Activated T-helper 1 cell treated with Interleukin-2 at 50 U/mL for 16 hours (primary cell): ENCODE results near the gene GRIN3B.

Experiments used
- DNase-seq: peaks from one replicate; pipeline ENCODE4 v3.0.0-alpha.2; 2020; ENCODE audit warnings: low read depth

Gene GRIN3B

GRCh38 chr19:1041835-1042685, 41.8 kb downstream of the GRIN3B start:
- no peak for DNase-seq

- no peak for DNase-seq
Observed at GRCh38 chr19:1042689-1043511, 42.7 kb downstream of the GRIN3B start.

GRCh38 chr19:1045247-1045603, 45.0 kb downstream of the GRIN3B start:
- DNase-seq = no peak

- no peak for DNase-seq
Observed at GRCh38 chr19:1046117-1046626, 46.0 kb downstream of the GRIN3B start.

- DNase-seq = no peak
Observed at GRCh38 chr19:1046836-1047695, 46.8 kb downstream of the GRIN3B start.

- no peak for DNase-seq
Observed at GRCh38 chr19:1047696-1048147, 47.5 kb downstream of the GRIN3B start.

- DNase-seq = no peak
Observed at GRCh38 chr19:1049106-1049505, 48.9 kb downstream of the GRIN3B start.

GRCh38 chr19:1049800-1050199, 49.6 kb downstream of the GRIN3B start:
- DNase-seq = no peak

- no peak for DNase-seq
Observed at GRCh38 chr19:1050989-1051788, 51.0 kb downstream of the GRIN3B start.

- no peak for DNase-seq
Observed at GRCh38 chr19:1051791-1052190, 51.6 kb downstream of the GRIN3B start.

GRCh38 chr19:1052349-1052975, 52.2 kb downstream of the GRIN3B start:
- DNase-seq = no peak

- DNase-seq = no peak
Observed at GRCh38 chr19:1053176-1054101, 53.2 kb downstream of the GRIN3B start.

- no peak for DNase-seq
Observed at GRCh38 chr19:1054102-1055027, 54.1 kb downstream of the GRIN3B start.

- DNase-seq = no peak
Observed at GRCh38 chr19:1055028-1055425, 54.8 kb downstream of the GRIN3B start.

- DNase-seq = no peak
Observed at GRCh38 chr19:1055886-1056620, 55.8 kb downstream of the GRIN3B start.

- no peak for DNase-seq
Observed at GRCh38 chr19:1057176-1057855, 57.1 kb downstream of the GRIN3B start.

GRCh38 chr19:1058112-1058511, 57.9 kb downstream of the GRIN3B start:
- no peak for DNase-seq
